ENCODE results near the gene IGFN1. TPM values are rescaled to one million over a fixed set of nuclear protein-coding genes. Genes with fewer than 3 reads are reported as not detected.
"Not testable (repeated sequence)": the region's sequence is repeated elsewhere in the genome, so short reads cannot be mapped to it uniquely, and the experiment has no call there.

The IGFN1 gene
- total RNA-seq, 2 experiments from 2014 or later, result not detected

- H3K27me3 Mint-ChIP-seq, result no peaks in the 10 kb centered on the region
- POLR2A ChIA-PET, result no interaction called here
- ATAC-seq (no peak), DNase-seq (no peak)
- no peak overlapping the region for H3K27ac Mint-ChIP-seq
- peaks cover 15% of the 10 kb centered on the region for H3K36me3 Mint-ChIP-seq (ENCODE audit: low read depth)
- H3K4me3 Mint-ChIP-seq, result no peak overlapping the region
- no peaks in the 10 kb centered on the region for H3K9me3 Mint-ChIP-seq (ENCODE audit: low read depth)
- H3K4me1 Mint-ChIP-seq, result peaks cover 2% of the 10 kb centered on the region
- CTCF ChIA-PET, result no interaction called here
- intact Hi-C loops (cut with DNase I, micrococcal nuclease), result no loop called here
Measured at GRCh38 chr1:201147396-201148015, 43.1 kb upstream of the IGFN1 start.

GRCh38 chr1:201149400-201149799 is 41.2 kb upstream of the IGFN1 start:
- H3K27ac Mint-ChIP-seq, result no peak overlapping the region
- H3K36me3 Mint-ChIP-seq (ENCODE audit: low read depth), result peaks cover 8% of the 10 kb centered on the region
- H3K4me3 Mint-ChIP-seq, result no peak overlapping the region
- CTCF ChIA-PET, result interaction anchor here (0.6 to 1.9 kb wide), 8 partner anchors 9 to 672 kb away, joined by 3 to 8 read pairs (median 4); no protein-coding TSS in a partner anchor
- POLR2A ChIA-PET, result no interaction called here
- DNase-seq, result peak; percentile 15
- intact Hi-C loops (cut with DNase I, micrococcal nuclease), result loop anchor here (1.0 kb wide), 1 partner anchor 74 kb away; no protein-coding TSS in a partner anchor
- no peaks in the 10 kb centered on the region for H3K27me3 Mint-ChIP-seq
- no peaks in the 10 kb centered on the region for H3K9me3 Mint-ChIP-seq (ENCODE audit: low read depth)
- H3K4me1 Mint-ChIP-seq, result peaks cover 14% of the 10 kb centered on the region
- no peak for ATAC-seq

- intact Hi-C loops (cut with DNase I, micrococcal nuclease), result loop anchor here (1.0 kb wide), 6 partner anchors 17 to 802 kb away; partner anchors contain the start of genes CSRP1 (in 1 of the 2), KIF14 (in 1 of the 2) and TIMM17A (in 1 of the 2)
- ATAC-seq (peak; percentile 79), DNase-seq (no peak)
- Mint-ChIP-seq H3K4me1 (peaks cover 18% of the 10 kb centered on the region), H3K4me3 (peak overlapping the region; percentile 78), H3K9me3 (ENCODE audit: low read depth) (no peaks in the 10 kb centered on the region), H3K36me3 (ENCODE audit: low read depth) (peaks cover 4% of the 10 kb centered on the region), H3K27me3 (peaks cover 2% of the 10 kb centered on the region), H3K27ac (peak overlapping the region; percentile 85)
- ChIA-PET POLR2A (interaction anchor here (0.6 to 1.9 kb wide), 4 partner anchors 17 to 532 kb away, joined by 3 to 20 read pairs (median 4); no protein-coding TSS in a partner anchor), CTCF (interaction anchor here (0.8 to 4.5 kb wide), 5 partner anchors 17 to 69 kb away, joined by 3 to 34 read pairs (median 4); no protein-coding TSS in a partner anchor)
Measured at GRCh38 chr1:201153474-201154388, 36.9 kb upstream of the IGFN1 start.

- intact Hi-C loops (cut with DNase I, micrococcal nuclease), result loop anchor here (1.0 kb wide), 6 partner anchors 16 to 801 kb away; partner anchors contain the start of genes CSRP1 (in 1 of the 2), KIF14 (in 1 of the 2) and TIMM17A (in 1 of the 2)
- Mint-ChIP-seq H3K36me3 (ENCODE audit: low read depth) (peaks cover 4% of the 10 kb centered on the region), H3K4me1 (peaks cover 18% of the 10 kb centered on the region), H3K27me3 (peaks cover 4% of the 10 kb centered on the region), H3K27ac (peak within 1 kb of the TSS; percentile 85), H3K9me3 (ENCODE audit: low read depth) (no peaks in the 10 kb centered on the region), H3K4me3 (peak within 1 kb of the TSS; percentile 78)
- ATAC-seq (peak; percentile 96), DNase-seq (peak; percentile 99)
- ChIA-PET POLR2A (interaction anchor here (0.6 to 1.9 kb wide), 3 partner anchors 16 to 533 kb away, joined by 3 to 20 read pairs (median 6); no protein-coding TSS in a partner anchor), CTCF (interaction anchor here (0.7 to 4.5 kb wide), 6 partner anchors 10 to 68 kb away, joined by 3 to 34 read pairs (median 4); no protein-coding TSS in a partner anchor)
Measured at GRCh38 chr1:201154389-201155165, 36.0 kb upstream of the IGFN1 start, which contains the start of gene TMEM9. Gene TMEM9 (minus strand): TSS chr1:201154474. CDS start chr1:201153923, 551 bp downstream.

- intact Hi-C loops (cut with DNase I, micrococcal nuclease), result no loop called here
- CTCF ChIA-PET, result interaction anchor here (0.7 to 4.5 kb wide), 2 partner anchors 9 to 15 kb away, joined by 3 to 34 read pairs; no protein-coding TSS in a partner anchor
- ATAC-seq (no peak), DNase-seq (no peak)
- no peaks in the 10 kb centered on the region for H3K9me3 Mint-ChIP-seq (ENCODE audit: low read depth)
- peaks cover 4% of the 10 kb centered on the region for H3K36me3 Mint-ChIP-seq (ENCODE audit: low read depth)
- H3K27ac Mint-ChIP-seq, result no peak overlapping the region
- H3K4me3 Mint-ChIP-seq, result no peak overlapping the region
- POLR2A ChIA-PET, result interaction anchor here (1.9 kb wide), 1 partner anchor 15 kb away, joined by 20 read pairs; no protein-coding TSS in a partner anchor
- peaks cover 18% of the 10 kb centered on the region for H3K4me1 Mint-ChIP-seq
- H3K27me3 Mint-ChIP-seq, result peaks cover 4% of the 10 kb centered on the region
Measured at GRCh38 chr1:201155354-201155753, 35.3 kb upstream of the IGFN1 start.

GRCh38 chr1:201156346-201156745 is 34.3 kb upstream of the IGFN1 start:
- Mint-ChIP-seq H3K9me3 (ENCODE audit: low read depth) (no peaks in the 10 kb centered on the region), H3K4me1 (peaks cover 18% of the 10 kb centered on the region), H3K4me3 (no peak overlapping the region), H3K27ac (no peak overlapping the region), H3K27me3 (peaks cover 6% of the 10 kb centered on the region), H3K36me3 (ENCODE audit: low read depth) (no peaks in the 10 kb centered on the region)
- ATAC-seq (no peak), DNase-seq (no peak)
- ChIA-PET POLR2A (no interaction called here), CTCF (interaction anchor here (4.5 kb wide), 1 partner anchor 14 kb away, joined by 34 read pairs; no protein-coding TSS in a partner anchor)
- intact Hi-C loops (cut with DNase I, micrococcal nuclease), result no loop called here

GRCh38 chr1:201156819-201157218 is 33.8 kb upstream of the IGFN1 start:
- CTCF ChIA-PET, result interaction anchor here (0.7 to 0.9 kb wide), 2 partner anchors 14 to 155 kb away, joined by 3 to 7 read pairs; no protein-coding TSS in a partner anchor
- no peaks in the 10 kb centered on the region for H3K36me3 Mint-ChIP-seq (ENCODE audit: low read depth)
- DNase-seq (no peak), ATAC-seq (no peak)
- intact Hi-C loops (cut with DNase I, micrococcal nuclease), result no loop called here
- H3K27me3 Mint-ChIP-seq, result peaks cover 6% of the 10 kb centered on the region
- POLR2A ChIA-PET, result no interaction called here
- H3K27ac Mint-ChIP-seq, result no peak overlapping the region
- H3K4me3 Mint-ChIP-seq, result no peak overlapping the region
- H3K4me1 Mint-ChIP-seq, result peaks cover 18% of the 10 kb centered on the region
- no peaks in the 10 kb centered on the region for H3K9me3 Mint-ChIP-seq (ENCODE audit: low read depth)

GRCh38 chr1:201157949-201158348 is 32.7 kb upstream of the IGFN1 start:
- ATAC-seq (no peak), DNase-seq (no peak)
- no peak overlapping the region for H3K4me3 Mint-ChIP-seq
- ChIA-PET POLR2A (no interaction called here), CTCF (interaction anchor here (0.7 to 1.7 kb wide), 3 partner anchors 8 to 115 kb away, joined by 3 to 8 read pairs (median 4); no protein-coding TSS in a partner anchor)
- H3K9me3 Mint-ChIP-seq (ENCODE audit: low read depth), result no peaks in the 10 kb centered on the region
- intact Hi-C loops (cut with DNase I, micrococcal nuclease), result no loop called here
- H3K27ac Mint-ChIP-seq, result no peak overlapping the region
- H3K27me3 Mint-ChIP-seq, result peaks cover 6% of the 10 kb centered on the region
- H3K4me1 Mint-ChIP-seq, result peaks cover 13% of the 10 kb centered on the region
- H3K36me3 Mint-ChIP-seq (ENCODE audit: low read depth), result no peaks in the 10 kb centered on the region

- H3K4me1 Mint-ChIP-seq; H3K36me3 Mint-ChIP-seq (ENCODE audit: low read depth): not testable (repeated sequence)
- CTCF ChIA-PET, result interaction anchor here (0.6 to 0.7 kb wide), 3 partner anchors 18 to 797 kb away, joined by 3 to 4 read pairs (median 3); no protein-coding TSS in a partner anchor
Measured at GRCh38 chr1:201163036-201163435, 27.6 kb upstream of the IGFN1 start.

GRCh38 chr1:201163707-201164106 is 26.9 kb upstream of the IGFN1 start:
- DNase-seq (no peak), ATAC-seq (no peak)
- ChIA-PET CTCF (interaction anchor here (0.7 kb wide), 1 partner anchor 18 kb away, joined by 3 read pairs; no protein-coding TSS in a partner anchor), POLR2A (interaction anchor here (0.6 kb wide), 1 partner anchor 37 kb away, joined by 5 read pairs; no protein-coding TSS in a partner anchor)
- H3K9me3 Mint-ChIP-seq (ENCODE audit: low read depth), result no peaks in the 10 kb centered on the region
- H3K36me3 Mint-ChIP-seq (ENCODE audit: low read depth), result no peaks in the 10 kb centered on the region
- peaks cover 11% of the 10 kb centered on the region for H3K27me3 Mint-ChIP-seq
- intact Hi-C loops (cut with DNase I, micrococcal nuclease), result no loop called here
- H3K4me1 Mint-ChIP-seq, result no peaks in the 10 kb centered on the region
- H3K27ac Mint-ChIP-seq, result no peak overlapping the region
- H3K4me3 Mint-ChIP-seq, result no peak overlapping the region

More at GRCh38 chr1:201163036-201163435, 27.6 kb upstream of the IGFN1 start:
- intact Hi-C loops (cut with DNase I, micrococcal nuclease); DNase-seq; H3K4me3 Mint-ChIP-seq; ATAC-seq; H3K9me3 Mint-ChIP-seq (ENCODE audit: low read depth); H3K27ac Mint-ChIP-seq; POLR2A ChIA-PET: not testable (repeated sequence)
- H3K27me3 Mint-ChIP-seq, result peaks cover 11% of the 10 kb centered on the region

Data from activated CD4-positive, alpha-beta T cell treated with anti-CD3 and anti-CD28 coated beads for 36 hours (primary cell).